MV-4-11 (cell line): Measurements from ENCODE around the gene ZSCAN12.
"Not testable (repeated sequence)": the region's sequence is repeated elsewhere in the genome, so short reads cannot be mapped to it uniquely, and the experiment has no call there.

ENCODE experiments used
- DNase-seq: peaks from one replicate; lab custom pipeline; 2025; lab: John Stamatoyannopoulos, UW

Gene ZSCAN12

GRCh38 chr6:28399350-28400121, at the start of gene ZSCAN12:
Gene ZSCAN12 (minus strand): TSS chr6:28399747. CDS start chr6:28398405, 1,342 bp downstream.
- peak; percentile 81 for DNase-seq

GRCh38 chr6:28449056-28449455, 49.5 kb upstream of the ZSCAN12 start:
- DNase-seq: no peak

GRCh38 chr6:28447512-28447906, 48.0 kb upstream of the ZSCAN12 start:
- not testable (repeated sequence) for DNase-seq

- DNase-seq: no peak
Measured at GRCh38 chr6:28446818-28447511, 47.4 kb upstream of the ZSCAN12 start.

- peak; percentile 27 for DNase-seq
Measured at GRCh38 chr6:28444759-28445158, 45.2 kb upstream of the ZSCAN12 start.

- DNase-seq: peak; percentile 85
Measured at GRCh38 chr6:28443112-28443773, 43.7 kb upstream of the ZSCAN12 start, which contains the start of gene ZSCAN23. Gene ZSCAN23 (minus strand): TSS chr6:28443491. CDS start chr6:28436266, 7,225 bp downstream.

- DNase-seq: no peak
Measured at GRCh38 chr6:28442586-28442985, 43.0 kb upstream of the ZSCAN12 start.

- no peak for DNase-seq
Measured at GRCh38 chr6:28436404-28436803, 36.9 kb upstream of the ZSCAN12 start.

GRCh38 chr6:28433119-28433518, 33.6 kb upstream of the ZSCAN12 start:
- peak; percentile 65 for DNase-seq

- no peak for DNase-seq
Measured at GRCh38 chr6:28429781-28430180, 30.2 kb upstream of the ZSCAN12 start.

- DNase-seq: peak; percentile 95
Measured at GRCh38 chr6:28425944-28426541, 26.5 kb upstream of the ZSCAN12 start.

- no peak for DNase-seq
Measured at GRCh38 chr6:28424163-28424562, 24.6 kb upstream of the ZSCAN12 start.

GRCh38 chr6:28423546-28423945, 24.0 kb upstream of the ZSCAN12 start:
- no peak for DNase-seq

GRCh38 chr6:28413681-28414080, 14.1 kb upstream of the ZSCAN12 start:
- no peak for DNase-seq

GRCh38 chr6:28410767-28411166, 11.2 kb upstream of the ZSCAN12 start:
- no peak for DNase-seq

GRCh38 chr6:28408076-28408802, 8.7 kb upstream of the ZSCAN12 start:
- DNase-seq: peak; percentile 26

GRCh38 chr6:28407401-28407800, 7.9 kb upstream of the ZSCAN12 start:
- no peak for DNase-seq

- DNase-seq: not testable (repeated sequence)
Measured at GRCh38 chr6:28403923-28404322, 4.4 kb upstream of the ZSCAN12 start.

GRCh38 chr6:28402197-28402596, 2.6 kb upstream of the ZSCAN12 start:
- no peak for DNase-seq

GRCh38 chr6:28401172-28401571, 1.6 kb upstream of the ZSCAN12 start:
- no peak for DNase-seq

GRCh38 chr6:28400122-28400451, 540 bp upstream of the ZSCAN12 start:
- DNase-seq: no peak

GRCh38 chr6:28395918-28396317, 3.6 kb downstream of the ZSCAN12 start:
- no peak for DNase-seq
